H1 (cell line): Measurements from ENCODE around the gene NR2F1-AS1. TPM values are rescaled to one million over a fixed set of nuclear protein-coding genes. Genes with fewer than 3 reads are reported as not detected.

Source experiments
- CTCF ChIA-PET: fragments of 300-600 bp; sonication (Branson Sonifier 250); formaldehyde crosslinking; loops from one replicate; lab custom pipeline; 2021; ENCODE audit not compliant: partially characterized antibody; lab: Charles Lee
- POLR2A ChIA-PET: fragments of 300-600 bp; sonication (Branson Sonifier 250); formaldehyde crosslinking; loops from one replicate; lab custom pipeline; 2021; ENCODE audit warnings: inconsistent platforms; ENCODE audit not compliant: partially characterized antibody; lab: Charles Lee
- DNase-seq, 2 experiments: peaks; one replicate each; pipeline versions ENCODE4 v3.0.0 to v3.0.0-alpha.2; 2010 to 2022; ENCODE audit warnings: low spot score in 2 of 2, low read depth in 1 of 2, mixed read lengths in 1 of 2
- FAIRE-seq: peaks from 2 replicates; lab custom pipeline; 2011; peaks lifted over from hg19 to GRCh38; lab: Jason Lieb, UNC
- H2AFZ ChIP-seq: 2 replicates; pipeline ENCODE4 v1.8.1; 2012; ENCODE audit warnings: low read length, inconsistent platforms
- H2AK5ac ChIP-seq: 2 replicates; pipeline ENCODE4 v1.6.1; 2013; ENCODE audit warnings: low read depth, low read length
- H2BK120ac ChIP-seq: replicated peaks from 2 replicates; pipeline ENCODE3; 2013; ENCODE audit warnings: low read depth, low read length, inconsistent platforms
- H2BK12ac ChIP-seq: 2 replicates; pipeline ENCODE4 v1.6.1; 2013; ENCODE audit warnings: low read depth, low read length
- H2BK15ac ChIP-seq: 2 replicates; pipeline ENCODE4 v1.6.1; 2013; ENCODE audit warnings: low read length
- H2BK20ac ChIP-seq: 2 replicates; pipeline ENCODE4 v1.6.1; 2013; ENCODE audit warnings: low read length
- H2BK5ac ChIP-seq: 2 replicates; pipeline ENCODE4 v1.6.1; 2013; ENCODE audit warnings: low read depth, low read length
- H3K14ac ChIP-seq: 2 replicates; pipeline ENCODE4 v1.6.1; 2013; ENCODE audit warnings: inconsistent platforms; ENCODE audit not compliant: insufficient read length
- H3K18ac ChIP-seq: 2 replicates; pipeline ENCODE4 v1.6.1; 2013; ENCODE audit warnings: low read length; ENCODE audit errors: extremely low read depth
- H3K23ac ChIP-seq: 2 replicates; pipeline ENCODE4 v1.6.1; 2013; ENCODE audit warnings: inconsistent platforms; ENCODE audit not compliant: insufficient read length
- H3K23me2 ChIP-seq: 2 replicates; pipeline ENCODE4 v1.6.1; 2013; ENCODE audit warnings: low read depth, low read length
- H3K27ac ChIP-seq: 2 replicates; pipeline ENCODE4 v1.6.1; 2011; ENCODE audit warnings: low read depth, low read length, inconsistent platforms
- H3K27me3 ChIP-seq, 4 experiments: replicated peaks in 1 of 4; 1 replicate in 1 of 4; 2 replicates in 3 of 4; pipeline versions ENCODE4 v1.6.1 to v1.8.1; 2011 to 2013; ENCODE audit warnings: low read length in 3 of 4, mild to moderate bottlenecking in 3 of 4, inconsistent platforms in 2 of 4, mixed read lengths in 2 of 4, moderate library complexity in 1 of 4; ENCODE audit not compliant: control insufficient read depth in 3 of 4, insufficient read depth in 3 of 4; ENCODE audit errors: extremely low read depth in 1 of 4
- H3K36me3 ChIP-seq, 4 experiments: 2 replicates each; pipeline versions ENCODE4 v1.6.1 to v1.8.1; 2011 to 2013; ENCODE audit warnings: mild to moderate bottlenecking in 4 of 4, low read length in 3 of 4, moderate library complexity in 2 of 4, control low read depth in 1 of 4, inconsistent platforms in 1 of 4; ENCODE audit not compliant: insufficient read depth in 4 of 4, control insufficient read depth in 2 of 4
- H3K4ac ChIP-seq: replicated peaks from 2 replicates; pipeline ENCODE3; 2013; ENCODE audit warnings: low read length, low read depth, mixed read lengths, inconsistent platforms; ENCODE audit not compliant: insufficient read length
- H3K4me1 ChIP-seq, 4 experiments: replicated peaks in 1 of 4; 1 replicate in 1 of 4; 2 replicates in 3 of 4; pipeline versions ENCODE4 v1.6.1 to v1.8.1; 2011 to 2013; ENCODE audit warnings: low read length in 3 of 4, inconsistent platforms in 2 of 4, mixed read lengths in 1 of 4; ENCODE audit not compliant: insufficient read depth in 4 of 4, control insufficient read depth in 3 of 4
- H3K4me2 ChIP-seq, 2 experiments: 2 replicates each; pipeline versions ENCODE4 v1.6.1 to v1.8.1; 2011 to 2013; ENCODE audit warnings: low read depth in 2 of 2, low read length in 2 of 2, control low read depth in 1 of 2, inconsistent platforms in 1 of 2, mild to moderate bottlenecking in 1 of 2; ENCODE audit not compliant: insufficient read depth in 1 of 2
- H3K4me3 ChIP-seq, 4 experiments: fragments of 200-600, 300-600 bp in 1 of 4; sonication (generic), shearing (Covaris generic), sonication (Bioruptor Twin) in 1 of 4; 2 replicates each; pipeline versions ENCODE4 v1.5.1 to v1.8.1; 2011 to 2016; ENCODE audit warnings: low read length in 4 of 4, low read depth in 3 of 4, control low read depth in 2 of 4, inconsistent platforms in 2 of 4, mild to moderate bottlenecking in 2 of 4, mixed read lengths in 1 of 4, moderate library complexity in 1 of 4; ENCODE audit not compliant: insufficient read depth in 2 of 4; ENCODE audit errors: extremely low read depth in 1 of 4
- H3K56ac ChIP-seq: replicated peaks from 2 replicates; pipeline ENCODE3; 2013; ENCODE audit warnings: low read depth, mild to moderate bottlenecking, mixed read lengths, low read length, inconsistent platforms; ENCODE audit not compliant: insufficient read length
- H3K79me1 ChIP-seq: 2 replicates; pipeline ENCODE4 v1.6.1; 2013; ENCODE audit warnings: low read depth, low read length, control low read depth
- H3K79me2 ChIP-seq, 2 experiments: 2 replicates each; pipeline versions ENCODE4 v1.6.1 to v1.8.1; 2012 to 2013; ENCODE audit warnings: low read length in 2 of 2, mild to moderate bottlenecking in 2 of 2, inconsistent platforms in 1 of 2; ENCODE audit not compliant: insufficient read depth in 2 of 2, control insufficient read depth in 1 of 2
- H3K9ac ChIP-seq, 4 experiments: replicated peaks in 1 of 4; 1 replicate in 1 of 4; 2 replicates in 3 of 4; pipeline versions ENCODE4 v1.6.1 to v1.8.1; 2011 to 2013; ENCODE audit warnings: low read depth in 3 of 4, low read length in 3 of 4, control low read depth in 2 of 4, mild to moderate bottlenecking in 2 of 4, moderate library complexity in 2 of 4, inconsistent platforms in 1 of 4; ENCODE audit errors: extremely low read depth in 1 of 4
- H3K9me3 ChIP-seq, 2 experiments: 2 replicates each; pipeline versions ENCODE4 v1.6.1 to v1.8.1; 2012 to 2013; ENCODE audit warnings: mild to moderate bottlenecking in 2 of 2, moderate library complexity in 2 of 2, control low read depth in 1 of 2, inconsistent platforms in 1 of 2, low read depth in 1 of 2, low read length in 1 of 2, mixed read lengths in 1 of 2; ENCODE audit not compliant: insufficient read depth in 2 of 2
- H4K20me1 ChIP-seq, 2 experiments: replicated peaks in 1 of 2; 2 replicates each; pipeline versions ENCODE3 to v1.8.1; 2011 to 2013; ENCODE audit warnings: inconsistent platforms in 2 of 2, low read length in 2 of 2, mild to moderate bottlenecking in 1 of 2; ENCODE audit not compliant: insufficient read depth in 2 of 2, control insufficient read depth in 1 of 2
- H4K5ac ChIP-seq: 2 replicates; pipeline ENCODE4 v1.6.1; 2013; ENCODE audit warnings: low read length, low read depth, mixed read lengths, inconsistent platforms; ENCODE audit not compliant: insufficient read length
- H4K8ac ChIP-seq: 2 replicates; pipeline ENCODE4 v1.8.0; 2013; ENCODE audit warnings: mild to moderate bottlenecking, moderate library complexity, low read length, inconsistent platforms; ENCODE audit not compliant: insufficient read depth; ENCODE audit errors: extremely low read depth
- H4K91ac ChIP-seq: replicated peaks from 2 replicates; pipeline ENCODE3; 2013; ENCODE audit warnings: low read length, mixed read lengths, inconsistent platforms; ENCODE audit not compliant: insufficient read length
- ASH2L ChIP-seq: fragments of 200-600, 300-600 bp; sonication (generic); IDR thresholded peaks from one replicate; pipeline ENCODE4 v1.7.1; 2017; ENCODE audit warnings: low read length
- GABPA ChIP-seq: IDR thresholded peaks from 2 replicates; pipeline ENCODE4 v1.6.1; 2011; ENCODE audit warnings: mild to moderate bottlenecking, low read length, moderate library complexity, borderline replicate concordance; ENCODE audit not compliant: insufficient read depth
- KDM5A ChIP-seq: fragments of 200-600 bp; IDR thresholded peaks from 2 replicates; pipeline ENCODE4 v1.7.1; 2012; ENCODE audit warnings: mild to moderate bottlenecking, low read length, inconsistent platforms, mixed read lengths
- TCF12 ChIP-seq: IDR thresholded peaks from 2 replicates; pipeline ENCODE4 v1.6.1; 2011; ENCODE audit warnings: low read depth, mild to moderate bottlenecking, low read length
- WGBS, 2 experiments: shearing (Covaris generic) in 1 of 2; methylation state at CpG; one replicate each; pipeline versions ENCODE4 v1.1.6 to v1.1.7; 2013 to 2015; ENCODE audit warnings: low lambda C conversion rate in 2 of 2, mixed read lengths in 2 of 2, inconsistent platforms in 1 of 2, low coverage in 1 of 2, missing lambda C conversion rate in 1 of 2; ENCODE audit not compliant: insufficient replicate concordance in 2 of 2, insufficient coverage in 1 of 2, insufficient read length in 1 of 2; ENCODE audit errors: extremely low coverage in 1 of 2, missing lambda C conversion rate in 1 of 2; 5-methylcytosine and 5-hydroxymethylcytosine counted together
- polyA plus RNA-seq, 7 experiments: library from polyadenylated mRNA; depleted of rRNA in 3 of 7; stranded (reverse) in 5 of 7; unstranded in 2 of 7; fragments of >200 nt in 5 of 7; fragments of 200-250 nt in 2 of 7; gene quantifications; 1 replicate in 5 of 7; 2 replicates in 1 of 7; 4 replicates in 1 of 7; pipeline versions ENCODE4 v1.2.1 to v1.2.3, GENCODE V29; 2011 to 2013; ENCODE audit warnings: missing spikeins in 2 of 7, mixed read lengths in 2 of 7
- total RNA-seq: library from RNA; stranded (reverse); fragmentation: NEBNext Ultra II Directional; extraction: Animal tissue kit (Norgen Biotek cat#: 25700); gene quantifications from 2 replicates; pipeline ENCODE4 v1.2.1, GENCODE V29; 2021
- TF ChIP-seq, protein P1 (sequence below): IDR thresholded peaks from 2 replicates; pipeline ENCODE4 v1.6.1; 2012; ENCODE audit warnings: inconsistent platforms

Gene NR2F1-AS1
- total and polyA plus RNA-seq, 2 of the 8 experiments (the other 6 are each of a cell fraction or from before 2014, with no cell fraction given): 1.6 to 5.6 TPM

DNA sequence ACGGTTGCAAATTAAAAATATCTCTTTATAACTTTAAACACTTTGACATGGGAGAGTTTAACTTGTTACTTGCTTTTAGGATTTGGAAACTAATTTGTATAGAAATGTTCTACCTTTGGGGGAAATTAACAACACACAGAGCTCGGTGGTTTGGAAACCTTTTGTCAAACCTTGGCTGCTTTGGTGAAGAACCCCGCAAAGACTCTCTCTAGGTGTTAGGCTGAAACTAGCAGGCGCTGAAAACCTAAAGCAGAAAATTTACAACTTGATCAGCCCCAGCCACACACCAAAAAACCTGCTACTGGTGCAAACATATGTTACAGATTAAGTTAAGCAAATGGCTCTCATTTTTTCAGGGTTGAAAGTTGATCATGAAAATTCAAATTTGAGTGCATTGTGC lies 27.8 kb upstream of the NR2F1-AS1 start:
- CTCF ChIA-PET: interaction anchor here (0.7 to 3.6 kb wide), 11 partner anchors 11 to 1129 kb away, joined by 3 to 32 read pairs (median 12); no protein-coding TSS in a partner anchor
- Histone ChIP-seq H2BK20ac (no peak overlapping the region), H3K4me1 (peaks cover 5 to 13% (median 11%) of the 10 kb centered on the region in 4 experiments; a peak in 6 of 7 replicates), H2BK12ac (no peak overlapping the region), H3K36me3 (peaks cover 0 to 3% (median 0%) of the 10 kb centered on the region in 4 experiments; a peak in 2 of 8 replicates), H3K14ac (no peak overlapping the region), H3K18ac (no peak overlapping the region), H3K56ac (no peak overlapping the region), H3K27me3 (peaks cover 73 to 98% (median 88%) of the 10 kb centered on the region in 4 experiments), H2AK5ac (no peak overlapping the region), H2AFZ (no peak overlapping the region), H3K27ac (no peak overlapping the region), H3K9ac (no peak overlapping the region), H3K4me2 (no peak overlapping the region), H4K8ac (no peak overlapping the region), H3K23ac (no peak overlapping the region), H2BK120ac (no peak overlapping the region), H2BK5ac (no peak overlapping the region), H4K91ac (no peak overlapping the region), H4K5ac (no peak overlapping the region), H3K23me2 (no peaks in the 10 kb centered on the region; the same call in 1 of the 2 replicates), H4K20me1 (peaks cover 10 to 11% of the 10 kb centered on the region in 2 experiments), H3K4ac (no peak overlapping the region), H3K4me3 (no peak overlapping the region), H3K9me3 (no peaks in the 10 kb centered on the region), H2BK15ac (no peak overlapping the region), H3K79me1 (no peaks in the 10 kb centered on the region), H3K79me2 (no peaks in the 10 kb centered on the region)
- 10% methylated on average over 4 of the region's 4 CpGs; no CpG with 5 or more reads in 1 of the 2 experiments for WGBS, 2 experiments
- DNase-seq (no peak), FAIRE-seq (no peak)
- TF ChIP-seq, protein P1, sequence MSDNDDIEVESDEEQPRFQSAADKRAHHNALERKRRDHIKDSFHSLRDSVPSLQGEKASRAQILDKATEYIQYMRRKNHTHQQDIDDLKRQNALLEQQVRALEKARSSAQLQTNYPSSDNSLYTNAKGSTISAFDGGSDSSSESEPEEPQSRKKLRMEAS: no peak
- no peak for TF ChIP-seq GABPA
- TF ChIP-seq TCF12: no peak
- no peak for TF ChIP-seq KDM5A
- TF ChIP-seq ASH2L: no peak
- POLR2A ChIA-PET: no interaction called here
